HL-60 (cell line): ENCODE data around the gene FOXN1.

Source experiments
- DNase-seq, 2 experiments: peaks; one replicate each; pipeline ENCODE4 v3.0.0-alpha.2; 2010 to 2020; ENCODE audit warnings: low read depth in 1 of 2, low spot score in 1 of 2
- H3K27ac ChIP-seq: fragments of 250-450 bp; sonication (Bioruptor Pico); replicated peaks from 2 replicates; pipeline ENCODE4 v1.5.1; 2020; ENCODE audit warnings: mild to moderate bottlenecking, moderate library complexity
- H3K27me3 ChIP-seq: fragments of 250-450 bp; sonication (Bioruptor Pico); 2 replicates; pipeline ENCODE4 v1.5.1; 2021; ENCODE audit warnings: mild to moderate bottlenecking, moderate library complexity; ENCODE audit not compliant: insufficient read depth, poor library complexity, severe bottlenecking
- H3K4me3 ChIP-seq: replicated peaks from 2 replicates; pipeline ENCODE4 v1.5.1; 2011; ENCODE audit warnings: mild to moderate bottlenecking, control low read depth, low read length; ENCODE audit not compliant: insufficient read depth
- GABPA ChIP-seq: IDR thresholded peaks from 2 replicates; pipeline ENCODE4 v1.6.1; 2012; ENCODE audit warnings: low read depth
- POLR2AphosphoS5 ChIP-seq: IDR thresholded peaks from 2 replicates; pipeline ENCODE4 v1.6.1; 2012; ENCODE audit warnings: low read depth
- SPI1 ChIP-seq: IDR thresholded peaks from 2 replicates; pipeline ENCODE4 v1.6.1; 2012; ENCODE audit warnings: low read depth, mild to moderate bottlenecking, borderline replicate concordance
- TF ChIP-seq, protein P1 (sequence below): IDR thresholded peaks from 2 replicates; pipeline ENCODE4 v1.6.1; 2012; ENCODE audit warnings: low read depth; ENCODE audit not compliant: insufficient replicate concordance
- TF ChIP-seq, protein P2 (sequence below): IDR thresholded peaks from one replicate; pipeline ENCODE4 v1.5.1; 2011; ENCODE audit warnings: low read length, control low read depth, inconsistent platforms; ENCODE audit not compliant: insufficient read depth

Gene FOXN1

DNA sequence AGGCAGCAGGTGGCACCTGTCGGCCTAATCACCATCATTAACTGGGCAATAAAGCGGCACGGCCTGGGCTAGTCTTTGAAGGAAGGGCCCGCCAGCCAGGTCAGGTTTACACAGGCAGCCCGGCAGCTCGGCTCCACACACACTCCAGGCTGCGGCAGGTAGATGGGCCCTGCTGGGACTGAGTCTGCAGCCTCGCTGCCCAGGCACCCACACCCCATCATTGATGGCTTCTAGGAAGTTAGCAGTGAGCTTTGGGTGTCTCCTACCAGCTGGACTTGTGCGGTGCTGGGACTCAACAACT is 6.8 kb upstream of the FOXN1 start:
- peaks cover 5% of the 10 kb centered on the region for H3K27me3 ChIP-seq
- no peak overlapping the region for H3K27ac ChIP-seq
- no peak overlapping the region for H3K4me3 ChIP-seq
- DNase-seq, result no peak
- TF ChIP-seq GABPA (no peak), SPI1 (no peak), POLR2AphosphoS5 (no peak)
- TF ChIP-seq, protein P1, sequence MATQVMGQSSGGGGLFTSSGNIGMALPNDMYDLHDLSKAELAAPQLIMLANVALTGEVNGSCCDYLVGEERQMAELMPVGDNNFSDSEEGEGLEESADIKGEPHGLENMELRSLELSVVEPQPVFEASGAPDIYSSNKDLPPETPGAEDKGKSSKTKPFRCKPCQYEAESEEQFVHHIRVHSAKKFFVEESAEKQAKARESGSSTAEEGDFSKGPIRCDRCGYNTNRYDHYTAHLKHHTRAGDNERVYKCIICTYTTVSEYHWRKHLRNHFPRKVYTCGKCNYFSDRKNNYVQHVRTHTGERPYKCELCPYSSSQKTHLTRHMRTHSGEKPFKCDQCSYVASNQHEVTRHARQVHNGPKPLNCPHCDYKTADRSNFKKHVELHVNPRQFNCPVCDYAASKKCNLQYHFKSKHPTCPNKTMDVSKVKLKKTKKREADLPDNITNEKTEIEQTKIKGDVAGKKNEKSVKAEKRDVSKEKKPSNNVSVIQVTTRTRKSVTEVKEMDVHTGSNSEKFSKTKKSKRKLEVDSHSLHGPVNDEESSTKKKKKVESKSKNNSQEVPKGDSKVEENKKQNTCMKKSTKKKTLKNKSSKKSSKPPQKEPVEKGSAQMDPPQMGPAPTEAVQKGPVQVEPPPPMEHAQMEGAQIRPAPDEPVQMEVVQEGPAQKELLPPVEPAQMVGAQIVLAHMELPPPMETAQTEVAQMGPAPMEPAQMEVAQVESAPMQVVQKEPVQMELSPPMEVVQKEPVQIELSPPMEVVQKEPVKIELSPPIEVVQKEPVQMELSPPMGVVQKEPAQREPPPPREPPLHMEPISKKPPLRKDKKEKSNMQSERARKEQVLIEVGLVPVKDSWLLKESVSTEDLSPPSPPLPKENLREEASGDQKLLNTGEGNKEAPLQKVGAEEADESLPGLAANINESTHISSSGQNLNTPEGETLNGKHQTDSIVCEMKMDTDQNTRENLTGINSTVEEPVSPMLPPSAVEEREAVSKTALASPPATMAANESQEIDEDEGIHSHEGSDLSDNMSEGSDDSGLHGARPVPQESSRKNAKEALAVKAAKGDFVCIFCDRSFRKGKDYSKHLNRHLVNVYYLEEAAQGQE, result no peak
- TF ChIP-seq, protein P2, sequence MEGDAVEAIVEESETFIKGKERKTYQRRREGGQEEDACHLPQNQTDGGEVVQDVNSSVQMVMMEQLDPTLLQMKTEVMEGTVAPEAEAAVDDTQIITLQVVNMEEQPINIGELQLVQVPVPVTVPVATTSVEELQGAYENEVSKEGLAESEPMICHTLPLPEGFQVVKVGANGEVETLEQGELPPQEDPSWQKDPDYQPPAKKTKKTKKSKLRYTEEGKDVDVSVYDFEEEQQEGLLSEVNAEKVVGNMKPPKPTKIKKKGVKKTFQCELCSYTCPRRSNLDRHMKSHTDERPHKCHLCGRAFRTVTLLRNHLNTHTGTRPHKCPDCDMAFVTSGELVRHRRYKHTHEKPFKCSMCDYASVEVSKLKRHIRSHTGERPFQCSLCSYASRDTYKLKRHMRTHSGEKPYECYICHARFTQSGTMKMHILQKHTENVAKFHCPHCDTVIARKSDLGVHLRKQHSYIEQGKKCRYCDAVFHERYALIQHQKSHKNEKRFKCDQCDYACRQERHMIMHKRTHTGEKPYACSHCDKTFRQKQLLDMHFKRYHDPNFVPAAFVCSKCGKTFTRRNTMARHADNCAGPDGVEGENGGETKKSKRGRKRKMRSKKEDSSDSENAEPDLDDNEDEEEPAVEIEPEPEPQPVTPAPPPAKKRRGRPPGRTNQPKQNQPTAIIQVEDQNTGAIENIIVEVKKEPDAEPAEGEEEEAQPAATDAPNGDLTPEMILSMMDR, result no peak

DNA sequence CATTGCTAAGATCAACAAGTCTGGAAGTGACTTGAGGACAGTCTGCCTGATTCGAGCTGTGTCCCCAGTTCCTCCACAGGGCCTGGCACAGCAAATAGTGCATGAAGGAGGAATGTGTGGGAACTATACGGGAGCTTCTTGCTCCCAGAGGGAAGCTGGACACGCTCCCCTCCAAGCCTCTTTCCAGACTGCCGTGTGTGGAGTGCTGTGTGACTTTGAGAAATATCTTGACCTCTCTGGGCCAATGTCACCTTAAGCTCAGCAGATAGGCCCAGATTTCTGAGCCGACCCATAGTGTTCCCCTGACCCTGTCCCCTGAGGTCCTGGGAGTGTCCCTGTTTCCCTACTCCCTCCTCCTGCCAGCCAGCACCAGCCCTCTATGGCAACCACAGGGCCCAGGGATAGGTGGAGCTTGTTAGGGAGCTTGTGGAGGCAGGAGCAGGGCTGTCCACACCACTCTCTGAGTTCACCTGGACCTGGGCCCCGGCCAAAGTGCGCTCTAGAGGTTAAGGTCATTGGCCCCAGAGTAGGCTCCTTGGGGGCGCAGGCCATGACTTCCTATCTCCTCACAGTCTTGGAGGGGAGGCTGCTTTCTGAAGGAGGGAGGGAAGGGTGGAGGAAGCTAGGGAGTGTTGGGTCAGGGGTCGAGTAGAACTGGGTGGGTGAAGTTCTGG is 6.3 kb upstream of the FOXN1 start:
- TF ChIP-seq SPI1 (no peak), GABPA (no peak), POLR2AphosphoS5 (no peak)
- TF ChIP-seq, protein P1, result no peak
- TF ChIP-seq, protein P2, result no peak
- DNase-seq, result no peak

DNA sequence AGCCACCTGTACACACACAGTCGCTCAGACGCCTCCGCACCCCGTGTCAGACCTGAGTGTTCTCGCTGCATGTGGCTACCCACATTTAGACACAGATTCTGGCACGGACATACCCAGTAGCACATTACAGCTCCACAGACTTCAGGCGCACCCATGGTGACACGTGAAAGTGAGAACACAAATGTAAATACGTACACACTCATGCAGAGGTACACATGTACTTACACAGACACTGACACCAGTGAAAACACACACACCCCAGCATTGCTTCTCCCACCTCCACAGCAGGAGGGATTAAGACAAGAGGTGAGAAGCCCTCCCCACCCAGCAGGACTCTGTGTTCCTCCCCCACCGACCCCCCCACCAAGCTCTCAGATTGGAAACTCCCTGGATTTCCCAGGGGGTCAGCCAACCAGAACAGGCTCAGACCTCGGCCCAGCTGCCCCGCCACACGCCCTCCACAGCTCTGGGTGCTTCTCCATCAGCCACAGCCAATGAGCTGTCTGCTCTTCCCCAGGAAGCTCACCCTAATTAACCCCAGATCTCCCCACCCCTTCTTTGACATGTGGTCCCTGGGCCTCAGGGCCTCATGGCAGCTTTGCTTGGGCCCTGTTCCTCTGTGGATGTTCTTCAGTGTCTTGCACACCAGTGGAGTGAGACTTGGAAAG is 5.3 kb upstream of the FOXN1 start:
- no peak overlapping the region for H3K4me3 ChIP-seq
- DNase-seq, result no peak
- H3K27ac ChIP-seq, result no peak overlapping the region
- H3K27me3 ChIP-seq, result peaks cover 5% of the 10 kb centered on the region
- TF ChIP-seq, protein P2, result no peak
- TF ChIP-seq POLR2AphosphoS5 (no peak), GABPA (no peak), SPI1 (no peak)
- TF ChIP-seq, protein P1, result no peak

More for the DNA sequence above, 6.3 kb upstream of the FOXN1 start:
- H3K27ac ChIP-seq, result no peak overlapping the region
- peaks cover 5% of the 10 kb centered on the region for H3K27me3 ChIP-seq
- H3K4me3 ChIP-seq, result no peak overlapping the region
